Measurements from ENCODE around the gene SUPT7L. TPM values are rescaled to one million over a fixed set of nuclear protein-coding genes. Genes with fewer than 3 reads are reported as not detected.
"Not testable (repeated sequence)": the region's sequence is repeated elsewhere in the genome, so short reads cannot be mapped to it uniquely, and the experiment has no call there.

The SUPT7L gene
- total RNA-seq, 1 experiment from 2014 or later = 47.9 TPM

DNA sequence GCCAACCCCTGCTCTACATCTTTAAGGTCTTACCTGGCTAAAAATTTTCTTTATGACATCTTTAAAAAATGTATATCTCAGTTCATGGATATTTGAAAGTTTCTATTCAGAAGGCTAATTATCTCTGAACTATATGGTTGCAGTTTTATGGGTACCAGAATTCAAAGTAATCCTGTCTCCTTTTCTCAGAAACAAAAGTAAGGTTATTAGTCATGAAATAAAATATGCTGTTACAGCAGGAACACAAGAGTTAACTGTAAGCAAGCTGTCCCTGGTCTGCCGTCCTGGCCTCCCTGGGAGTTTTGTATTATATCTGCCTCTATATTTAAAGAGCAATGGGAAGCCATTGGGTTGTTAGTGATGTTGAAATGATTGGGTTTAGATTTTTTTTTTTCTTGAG is 34.2 kb upstream of the SUPT7L start:
- no peaks in the 10 kb centered on the region for H4K20me1 ChIP-seq (ENCODE audit: insufficient read depth, low read depth, low read length)
- H3K4me3 ChIP-seq (ENCODE audit: low read length) = no peak overlapping the region
- H3K79me2 ChIP-seq (ENCODE audit: low read length) = no peaks in the 10 kb centered on the region
- H3K36me3 ChIP-seq (ENCODE audit: insufficient read depth, low read length) = peaks cover 13% of the 10 kb centered on the region; the same call in 1 of the 2 replicates
- DNase-seq = no peak
- H3K9me3 ChIP-seq (ENCODE audit: low read length) = no peaks in the 10 kb centered on the region
- H3K9me2 ChIP-seq (replicated peaks; ENCODE audit: insufficient read depth, low read length) = no peaks in the 10 kb centered on the region
- H3K27me3 ChIP-seq (ENCODE audit: low read length) = no peaks in the 10 kb centered on the region
- H3K9ac ChIP-seq (ENCODE audit: low read length) = no peak overlapping the region
- no peak overlapping the region for H2AFZ ChIP-seq (ENCODE audit: low read length)
- H3K4me2 ChIP-seq (ENCODE audit: low read depth, low read length, poor library complexity, severe bottlenecking) = no peak overlapping the region
- H3K4me1 ChIP-seq (ENCODE audit: low read length) = no peaks in the 10 kb centered on the region
- H3K27ac ChIP-seq (ENCODE audit: low read length) = no peak overlapping the region

DNA sequence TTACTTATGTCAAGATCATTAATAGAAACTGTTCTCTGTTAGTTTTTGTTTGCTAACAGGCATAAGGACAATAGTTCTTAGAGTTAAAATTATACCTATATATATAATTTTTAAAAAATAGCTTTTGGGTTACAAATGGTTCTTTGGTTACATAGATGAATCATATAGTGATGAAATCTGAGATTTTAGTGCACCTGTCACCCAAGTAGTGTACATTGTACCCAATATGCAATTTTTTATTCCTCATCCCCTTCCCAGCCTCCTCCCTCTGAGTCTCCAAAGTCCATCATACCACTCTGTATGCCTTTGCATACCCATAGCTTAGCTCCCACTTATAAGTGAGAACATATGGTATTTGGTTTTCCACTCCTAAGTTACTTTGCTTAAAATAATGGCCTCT is 26.6 kb upstream of the SUPT7L start:
- H3K4me1 ChIP-seq (ENCODE audit: low read length) = no peaks in the 10 kb centered on the region
- H4K20me1 ChIP-seq (ENCODE audit: insufficient read depth, low read depth, low read length) = no peaks in the 10 kb centered on the region
- H3K27me3 ChIP-seq (ENCODE audit: low read length) = no peaks in the 10 kb centered on the region
- H3K9me2 ChIP-seq (replicated peaks; ENCODE audit: insufficient read depth, low read length) = no peaks in the 10 kb centered on the region
- DNase-seq = no peak
- H2AFZ ChIP-seq (ENCODE audit: low read length) = no peak overlapping the region
- no peak overlapping the region for H3K27ac ChIP-seq (ENCODE audit: low read length)
- no peak overlapping the region for H3K9ac ChIP-seq (ENCODE audit: low read length)
- no peaks in the 10 kb centered on the region for H3K79me2 ChIP-seq (ENCODE audit: low read length)
- no peak overlapping the region for H3K4me3 ChIP-seq (ENCODE audit: low read length)
- H3K36me3 ChIP-seq (ENCODE audit: insufficient read depth, low read length) = peaks cover 6% of the 10 kb centered on the region; the same call in 1 of the 2 replicates
- H3K9me3 ChIP-seq (ENCODE audit: low read length) = no peaks in the 10 kb centered on the region
- no peak overlapping the region for H3K4me2 ChIP-seq (ENCODE audit: low read depth, low read length, poor library complexity, severe bottlenecking)

DNA sequence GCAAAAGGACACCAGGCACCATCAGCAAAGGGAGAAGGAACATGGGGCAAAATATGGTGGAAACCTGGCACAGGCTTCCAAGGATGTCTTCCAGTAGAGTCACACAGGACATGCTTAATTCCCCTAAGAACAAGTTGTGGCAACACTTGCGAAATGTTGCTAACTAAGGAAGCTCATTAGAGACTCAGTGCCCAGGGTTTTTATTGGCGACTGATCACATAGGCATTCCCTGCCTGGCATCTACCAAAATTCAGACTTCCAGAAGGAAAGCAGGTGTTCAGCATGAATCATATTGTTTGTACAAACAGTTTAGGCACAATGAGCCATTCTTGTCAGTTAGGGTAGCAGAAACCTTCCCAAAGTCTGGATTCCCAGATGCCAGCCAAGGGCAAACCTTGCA is 26.0 kb upstream of the SUPT7L start:
- Histone ChIP-seq H3K27me3 (ENCODE audit: low read length) (no peaks in the 10 kb centered on the region), H3K79me2 (ENCODE audit: low read length) (no peaks in the 10 kb centered on the region), H3K36me3 (ENCODE audit: insufficient read depth, low read length) (peaks cover 6% of the 10 kb centered on the region; the same call in 1 of the 2 replicates), H3K9me2 (replicated peaks; ENCODE audit: insufficient read depth, low read length) (no peaks in the 10 kb centered on the region), H3K9me3 (ENCODE audit: low read length) (no peaks in the 10 kb centered on the region), H3K4me1 (ENCODE audit: low read length) (no peaks in the 10 kb centered on the region), H2AFZ (ENCODE audit: low read length) (no peak overlapping the region), H3K9ac (ENCODE audit: low read length) (no peak overlapping the region), H3K27ac (ENCODE audit: low read length) (no peak overlapping the region), H3K4me3 (ENCODE audit: low read length) (no peak overlapping the region), H4K20me1 (ENCODE audit: insufficient read depth, low read depth, low read length) (no peaks in the 10 kb centered on the region), H3K4me2 (ENCODE audit: low read depth, low read length, poor library complexity, severe bottlenecking) (no peak overlapping the region)
- no peak for DNase-seq

DNA sequence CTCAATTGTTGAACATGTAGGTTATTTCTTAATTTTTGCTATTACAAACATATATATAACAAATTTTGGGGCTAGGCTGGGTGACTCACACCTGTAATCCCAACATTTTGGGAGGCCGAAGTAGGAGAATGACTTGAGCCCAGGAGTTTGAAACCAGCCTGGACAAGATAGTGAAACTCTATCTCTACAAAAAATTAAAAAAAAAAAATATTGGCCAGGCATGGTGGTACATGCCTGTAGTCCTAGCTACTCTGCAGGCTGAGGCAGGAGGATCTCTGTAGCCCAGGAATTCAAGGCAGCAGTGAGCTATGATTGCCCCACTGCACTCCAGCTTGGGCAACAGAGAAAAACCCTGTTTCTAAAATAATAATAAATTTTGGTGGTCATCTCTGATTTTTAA is 23.8 kb upstream of the SUPT7L start:
- no peak for DNase-seq
- H3K36me3 ChIP-seq (ENCODE audit: insufficient read depth, low read length) = peaks cover 7% of the 10 kb centered on the region; the same call in 1 of the 2 replicates

DNA sequence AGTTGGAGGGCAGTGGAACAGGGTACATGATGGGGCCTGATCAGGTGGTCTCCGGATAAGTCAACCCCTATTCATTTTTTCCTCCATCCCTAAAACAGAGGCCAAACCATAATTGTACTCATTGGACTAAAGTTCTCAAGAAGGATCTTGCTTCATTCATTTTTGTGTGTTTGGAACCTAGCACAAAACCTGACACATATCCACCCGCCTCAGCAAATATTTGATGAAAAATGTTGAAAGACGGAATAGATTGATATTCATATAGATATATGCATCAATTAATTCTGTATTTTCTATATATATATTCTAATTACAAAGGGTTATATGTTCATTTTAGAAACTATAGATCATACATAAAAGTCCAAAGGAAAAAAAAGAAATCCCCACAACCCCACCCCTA is 22.2 kb upstream of the SUPT7L start:
- no peaks in the 10 kb centered on the region for H3K27me3 ChIP-seq (ENCODE audit: low read length)
- no peak overlapping the region for H3K9ac ChIP-seq (ENCODE audit: low read length)
- no peak for DNase-seq
- no peaks in the 10 kb centered on the region for H4K20me1 ChIP-seq (ENCODE audit: insufficient read depth, low read depth, low read length)
- H3K9me2 ChIP-seq (replicated peaks; ENCODE audit: insufficient read depth, low read length) = no peaks in the 10 kb centered on the region
- H3K36me3 ChIP-seq (ENCODE audit: insufficient read depth, low read length) = peaks cover 7% of the 10 kb centered on the region; the same call in 1 of the 2 replicates
- H3K4me1 ChIP-seq (ENCODE audit: low read length) = peaks cover 4% of the 10 kb centered on the region; the same call in 1 of the 2 replicates
- H3K4me2 ChIP-seq (ENCODE audit: low read depth, low read length, poor library complexity, severe bottlenecking) = no peak overlapping the region
- no peak overlapping the region for H3K27ac ChIP-seq (ENCODE audit: low read length)
- H3K4me3 ChIP-seq (ENCODE audit: low read length) = no peak overlapping the region
- H3K79me2 ChIP-seq (ENCODE audit: low read length) = no peaks in the 10 kb centered on the region
- no peaks in the 10 kb centered on the region for H3K9me3 ChIP-seq (ENCODE audit: low read length)
- H2AFZ ChIP-seq (ENCODE audit: low read length) = no peak overlapping the region

More for the DNA sequence above, 23.8 kb upstream of the SUPT7L start:
- Histone ChIP-seq H3K9me3 (ENCODE audit: low read length) (no peaks in the 10 kb centered on the region), H3K4me1 (ENCODE audit: low read length) (peaks cover 4% of the 10 kb centered on the region; the same call in 1 of the 2 replicates), H3K4me2 (ENCODE audit: low read depth, low read length, poor library complexity, severe bottlenecking) (no peak overlapping the region), H3K9ac (ENCODE audit: low read length) (no peak overlapping the region), H2AFZ (ENCODE audit: low read length) (no peak overlapping the region), H4K20me1 (ENCODE audit: insufficient read depth, low read depth, low read length) (no peaks in the 10 kb centered on the region), H3K9me2 (replicated peaks; ENCODE audit: insufficient read depth, low read length) (no peaks in the 10 kb centered on the region), H3K79me2 (ENCODE audit: low read length) (no peaks in the 10 kb centered on the region), H3K27ac (ENCODE audit: low read length) (no peak overlapping the region), H3K27me3 (ENCODE audit: low read length) (no peaks in the 10 kb centered on the region), H3K4me3 (ENCODE audit: low read length) (no peak overlapping the region)

DNA sequence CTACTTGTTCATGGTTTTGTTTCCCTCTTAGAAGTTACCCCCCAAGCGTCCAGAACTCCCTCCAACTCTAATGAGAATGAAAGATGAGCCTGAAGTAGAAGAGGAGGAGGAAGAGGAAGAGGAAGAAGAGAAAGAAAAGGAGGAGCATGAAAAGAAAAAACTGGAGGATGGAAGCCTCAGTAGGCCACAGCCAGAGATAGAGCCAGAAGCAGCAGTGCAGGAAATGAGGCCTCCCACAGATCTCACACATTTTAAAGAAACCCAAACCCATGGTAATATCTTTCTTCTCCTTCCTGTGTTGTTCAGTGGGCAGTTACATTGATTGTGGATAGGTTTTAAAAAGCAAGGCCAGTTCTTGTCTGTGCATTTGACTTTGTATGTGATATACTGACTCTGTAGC is 21.6 kb upstream of the SUPT7L start:
- not testable (repeated sequence) for H3K9me3 ChIP-seq (ENCODE audit: low read length); H3K4me2 ChIP-seq (ENCODE audit: low read depth, low read length, poor library complexity, severe bottlenecking); H3K4me1 ChIP-seq (ENCODE audit: low read length); H3K27me3 ChIP-seq (ENCODE audit: low read length); H3K36me3 ChIP-seq (ENCODE audit: insufficient read depth, low read length); H3K27ac ChIP-seq (ENCODE audit: low read length); DNase-seq; H4K20me1 ChIP-seq (ENCODE audit: insufficient read depth, low read depth, low read length); H3K4me3 ChIP-seq (ENCODE audit: low read length); H3K9ac ChIP-seq (ENCODE audit: low read length); H2AFZ ChIP-seq (ENCODE audit: low read length); H3K79me2 ChIP-seq (ENCODE audit: low read length); H3K9me2 ChIP-seq (replicated peaks; ENCODE audit: insufficient read depth, low read length)

DNA sequence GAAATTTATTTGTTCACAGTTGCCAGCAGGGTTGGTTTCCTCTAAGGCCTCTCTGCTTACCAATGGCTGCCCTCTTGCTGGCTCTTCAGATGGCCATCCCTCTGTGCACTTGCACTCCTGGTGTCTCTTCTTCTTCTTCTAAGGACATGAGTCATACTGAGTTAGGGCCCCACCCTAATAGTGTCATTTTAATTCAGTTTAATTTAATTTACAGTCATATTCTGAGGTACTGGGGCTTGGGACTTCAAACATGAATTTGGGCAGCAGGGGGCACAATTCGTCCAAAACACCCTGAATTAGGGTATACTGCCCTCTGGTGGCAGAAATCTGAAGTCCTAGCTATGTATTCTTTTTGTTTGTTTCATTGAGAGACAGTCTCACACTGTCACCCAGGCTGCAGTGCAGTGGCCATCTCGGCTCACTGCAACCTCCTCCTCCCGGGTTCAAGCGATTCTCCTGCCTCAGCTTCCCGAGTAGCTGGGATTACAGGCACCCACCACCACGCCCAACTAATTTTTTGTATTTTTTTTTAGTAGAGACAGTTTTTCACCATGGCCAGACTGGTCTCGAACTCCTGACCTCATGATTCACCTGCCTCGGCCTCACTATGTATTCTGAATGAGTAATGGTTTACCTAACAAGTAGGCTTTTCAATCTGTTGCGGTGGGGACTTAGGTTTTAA is 20.1 kb upstream of the SUPT7L start:
- Histone ChIP-seq H3K4me2 (ENCODE audit: low read depth, low read length, poor library complexity, severe bottlenecking) (no peak overlapping the region), H3K9me3 (ENCODE audit: low read length) (no peaks in the 10 kb centered on the region), H3K27ac (ENCODE audit: low read length) (no peak overlapping the region), H3K4me3 (ENCODE audit: low read length) (no peak overlapping the region), H3K27me3 (ENCODE audit: low read length) (no peaks in the 10 kb centered on the region), H3K9me2 (replicated peaks; ENCODE audit: insufficient read depth, low read length) (no peaks in the 10 kb centered on the region), H3K9ac (ENCODE audit: low read length) (no peak overlapping the region), H4K20me1 (ENCODE audit: insufficient read depth, low read depth, low read length) (no peaks in the 10 kb centered on the region), H3K79me2 (ENCODE audit: low read length) (no peaks in the 10 kb centered on the region), H2AFZ (ENCODE audit: low read length) (no peak overlapping the region), H3K36me3 (ENCODE audit: insufficient read depth, low read length) (peaks cover 7% of the 10 kb centered on the region; the same call in 1 of the 2 replicates), H3K4me1 (ENCODE audit: low read length) (peaks cover 4% of the 10 kb centered on the region; the same call in 1 of the 2 replicates)
- DNase-seq = peak; percentile 97

DNA sequence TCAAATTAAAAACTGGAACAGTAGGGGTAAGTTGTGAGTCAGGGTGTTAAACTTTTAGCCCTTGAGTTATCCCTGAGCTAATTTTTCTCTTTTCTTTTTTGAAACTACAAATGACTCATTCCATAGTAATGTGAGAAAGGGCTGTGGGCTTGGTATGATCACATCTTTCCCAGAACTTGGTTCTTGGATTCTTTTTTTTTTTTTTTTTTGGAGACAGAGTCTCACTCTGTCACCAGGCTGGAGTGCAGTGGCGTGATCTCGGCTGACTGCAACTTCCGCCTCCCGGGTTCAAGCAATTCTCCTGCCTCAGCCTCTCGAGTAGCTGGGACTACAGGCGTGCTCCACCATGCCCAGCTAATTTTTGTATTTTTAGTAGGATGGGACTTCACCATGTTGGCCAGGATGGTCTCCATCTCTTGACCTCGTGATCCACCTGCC is 18.9 kb upstream of the SUPT7L start:
- H4K20me1 ChIP-seq (ENCODE audit: insufficient read depth, low read depth, low read length); H2AFZ ChIP-seq (ENCODE audit: low read length); H3K27me3 ChIP-seq (ENCODE audit: low read length); DNase-seq; H3K27ac ChIP-seq (ENCODE audit: low read length); H3K9me2 ChIP-seq (replicated peaks; ENCODE audit: insufficient read depth, low read length); H3K4me3 ChIP-seq (ENCODE audit: low read length); H3K4me2 ChIP-seq (ENCODE audit: low read depth, low read length, poor library complexity, severe bottlenecking); H3K79me2 ChIP-seq (ENCODE audit: low read length); H3K4me1 ChIP-seq (ENCODE audit: low read length); H3K9me3 ChIP-seq (ENCODE audit: low read length); H3K9ac ChIP-seq (ENCODE audit: low read length): not testable (repeated sequence)
- H3K36me3 ChIP-seq (ENCODE audit: insufficient read depth, low read length) = peaks cover 12% of the 10 kb centered on the region; the same call in 1 of the 2 replicates
